ENCODE results near the gene PLEKHA7. TPM values are rescaled to one million over a fixed set of nuclear protein-coding genes. Genes with fewer than 3 reads are reported as not detected.

Gene PLEKHA7
- total and polyA plus RNA-seq, 2 donors, result 2.0 to 7.3 TPM

- peaks cover 0 to 5% of the 10 kb centered on the region in 2 donors for H3K27me3 ChIP-seq (ENCODE audit: control insufficient read depth in 2 of 2, insufficient read depth in 1 of 2, low read length in 1 of 2)
- no peaks in the 10 kb centered on the region for H3K36me3 ChIP-seq (ENCODE audit: control insufficient read depth in 2 of 2, insufficient read depth in 2 of 2, low read length in 1 of 2)
- no peaks in the 10 kb centered on the region for H3K9me3 ChIP-seq (ENCODE audit: control insufficient read depth in 2 of 2, insufficient read depth in 1 of 2, low read length in 1 of 2)
- WGBS, result 96% methylated on average over 11 of the region's 11 CpGs
- no peak for DNase-seq (ENCODE audit: low read depth in 6 of 9, low spot score in 9 of 9)
- no peak overlapping the region for H3K27ac ChIP-seq (ENCODE audit: low read depth in 1 of 2, low read length in 1 of 2)
- peaks cover 0 to 13% of the 10 kb centered on the region in 2 donors for H3K4me1 ChIP-seq (ENCODE audit: control insufficient read depth in 2 of 2, insufficient read depth in 2 of 2, low read length in 2 of 2)
- no peak overlapping the region for H3K4me3 ChIP-seq (ENCODE audit: low read length in 2 of 2)
Measured at GRCh38 chr11:16774936-16775613, 239.1 kb downstream of the PLEKHA7 start.

- no peak for DNase-seq (ENCODE audit: low read depth in 6 of 9, low spot score in 9 of 9)
- no peaks in the 10 kb centered on the region for H3K36me3 ChIP-seq (ENCODE audit: control insufficient read depth in 2 of 2, insufficient read depth in 2 of 2, low read length in 1 of 2)
- no peaks in the 10 kb centered on the region for H3K9me3 ChIP-seq (ENCODE audit: control insufficient read depth in 2 of 2, insufficient read depth in 1 of 2, low read length in 1 of 2)
- H3K4me3 ChIP-seq (ENCODE audit: low read length in 2 of 2), result no peak overlapping the region
- no peak overlapping the region for H3K27ac ChIP-seq (ENCODE audit: low read depth in 1 of 2, low read length in 1 of 2)
- H3K4me1 ChIP-seq (ENCODE audit: control insufficient read depth in 2 of 2, insufficient read depth in 2 of 2, low read length in 2 of 2), result peaks cover 0 to 13% of the 10 kb centered on the region in 2 donors
- H3K27me3 ChIP-seq (ENCODE audit: control insufficient read depth in 2 of 2, insufficient read depth in 1 of 2, low read length in 1 of 2), result peaks cover 0 to 5% of the 10 kb centered on the region in 2 donors
- 90% methylated on average over 9 of the region's 9 CpGs for WGBS
Measured at GRCh38 chr11:16773981-16774935, 240.0 kb downstream of the PLEKHA7 start.

DNA sequence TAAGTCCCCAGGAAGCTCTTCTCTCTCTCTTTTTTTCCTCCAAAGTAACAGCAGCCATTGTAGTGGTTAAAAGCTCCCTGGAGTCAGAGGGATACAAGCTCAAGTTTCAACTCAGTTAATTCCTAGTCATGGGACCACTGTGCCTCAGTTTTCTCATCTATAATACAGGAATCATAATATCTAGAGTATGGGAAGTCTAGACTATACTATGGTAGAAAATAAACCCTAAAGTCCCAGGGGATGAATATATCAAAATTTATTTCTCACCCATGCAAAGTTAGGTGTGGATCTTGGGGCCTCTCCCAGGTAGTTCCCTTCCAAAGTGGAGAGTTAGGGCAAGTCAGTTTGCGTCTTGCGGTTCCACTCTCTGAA lies 242.1 kb downstream of the PLEKHA7 start:
- Histone ChIP-seq H3K27ac (ENCODE audit: low read depth in 1 of 2, low read length in 1 of 2) (no peak overlapping the region), H3K4me3 (ENCODE audit: low read length in 2 of 2) (no peak overlapping the region), H3K36me3 (ENCODE audit: control insufficient read depth in 2 of 2, insufficient read depth in 2 of 2, low read length in 1 of 2) (no peaks in the 10 kb centered on the region), H3K9me3 (ENCODE audit: control insufficient read depth in 2 of 2, insufficient read depth in 1 of 2, low read length in 1 of 2) (no peaks in the 10 kb centered on the region), H3K27me3 (ENCODE audit: control insufficient read depth in 2 of 2, insufficient read depth in 1 of 2, low read length in 1 of 2) (peaks cover 0 to 5% of the 10 kb centered on the region in 2 donors), H3K4me1 (ENCODE audit: control insufficient read depth in 2 of 2, insufficient read depth in 2 of 2, low read length in 2 of 2) (peaks cover 0 to 13% of the 10 kb centered on the region in 2 donors)
- WGBS, result 98% methylated on average over 2 of the region's 2 CpGs
- DNase-seq (ENCODE audit: low read depth in 6 of 9, low spot score in 9 of 9), result no peak

DNA sequence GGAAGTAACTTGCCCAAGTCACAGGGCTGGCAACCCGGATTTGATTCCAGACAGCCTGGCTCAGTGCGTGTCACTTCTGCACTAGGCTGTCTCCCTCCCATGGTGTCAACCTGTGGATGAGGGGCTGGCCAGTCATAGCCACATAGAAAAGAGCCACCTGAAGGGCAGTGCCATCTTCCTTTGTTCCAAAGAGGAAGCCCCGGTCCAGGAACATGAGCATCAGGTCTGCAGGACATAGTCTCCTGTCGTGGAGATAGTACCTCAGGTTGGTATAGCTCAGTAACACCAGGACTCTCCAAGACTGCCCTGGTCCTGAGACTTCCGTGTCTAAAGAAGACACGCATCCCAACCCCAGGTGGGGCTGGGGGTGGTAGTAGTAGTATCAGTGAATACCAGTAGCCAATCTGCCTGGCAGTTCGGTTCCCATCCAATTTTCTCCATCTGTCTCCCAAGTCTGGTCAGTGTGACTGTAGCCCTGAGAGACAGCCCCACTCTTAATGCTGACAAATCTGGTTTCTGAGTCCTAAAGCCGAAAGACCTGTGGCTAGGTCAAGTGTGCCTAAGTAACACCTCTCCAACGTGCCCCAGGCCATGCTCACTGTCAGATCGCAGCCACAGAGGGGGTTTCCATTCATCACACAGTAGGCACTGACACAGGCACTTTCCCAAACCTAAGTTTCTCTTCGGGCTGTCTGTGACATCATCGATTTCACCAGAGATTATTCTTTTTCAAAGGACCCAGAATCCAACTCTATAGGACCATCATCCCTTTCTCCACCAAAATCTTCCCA lies 242.7 kb downstream of the PLEKHA7 start:
- Histone ChIP-seq H3K27ac (ENCODE audit: low read depth in 1 of 2, low read length in 1 of 2) (no peak overlapping the region), H3K36me3 (ENCODE audit: control insufficient read depth in 2 of 2, insufficient read depth in 2 of 2, low read length in 1 of 2) (no peaks in the 10 kb centered on the region), H3K4me3 (ENCODE audit: low read length in 2 of 2) (no peak overlapping the region), H3K9me3 (ENCODE audit: control insufficient read depth in 2 of 2, insufficient read depth in 1 of 2, low read length in 1 of 2) (no peaks in the 10 kb centered on the region), H3K27me3 (ENCODE audit: control insufficient read depth in 2 of 2, insufficient read depth in 1 of 2, low read length in 1 of 2) (peaks cover 0 to 5% of the 10 kb centered on the region in 2 donors), H3K4me1 (ENCODE audit: control insufficient read depth in 2 of 2, insufficient read depth in 2 of 2, low read length in 2 of 2) (peaks cover 0 to 13% of the 10 kb centered on the region in 2 donors)
- no peak for DNase-seq (ENCODE audit: low read depth in 6 of 9, low spot score in 9 of 9)
- 96% methylated on average over 12 of the region's 12 CpGs for WGBS

- Histone ChIP-seq H3K9me3 (ENCODE audit: control insufficient read depth in 2 of 2, insufficient read depth in 1 of 2, low read length in 1 of 2) (no peaks in the 10 kb centered on the region), H3K4me3 (ENCODE audit: low read length in 2 of 2) (no peak overlapping the region), H3K27me3 (ENCODE audit: control insufficient read depth in 2 of 2, insufficient read depth in 1 of 2, low read length in 1 of 2) (peaks cover 0 to 5% of the 10 kb centered on the region in 2 donors), H3K4me1 (ENCODE audit: control insufficient read depth in 2 of 2, insufficient read depth in 2 of 2, low read length in 2 of 2) (peaks cover 0 to 4% of the 10 kb centered on the region in 2 donors), H3K36me3 (ENCODE audit: control insufficient read depth in 2 of 2, insufficient read depth in 2 of 2, low read length in 1 of 2) (no peaks in the 10 kb centered on the region), H3K27ac (ENCODE audit: low read depth in 1 of 2, low read length in 1 of 2) (no peak overlapping the region)
- WGBS, result 91% methylated on average over 11 of the region's 11 CpGs
- no peak for DNase-seq (ENCODE audit: low read depth in 6 of 9, low spot score in 9 of 9)
Measured at GRCh38 chr11:16770016-16770415, 244.2 kb downstream of the PLEKHA7 start.

DNA sequence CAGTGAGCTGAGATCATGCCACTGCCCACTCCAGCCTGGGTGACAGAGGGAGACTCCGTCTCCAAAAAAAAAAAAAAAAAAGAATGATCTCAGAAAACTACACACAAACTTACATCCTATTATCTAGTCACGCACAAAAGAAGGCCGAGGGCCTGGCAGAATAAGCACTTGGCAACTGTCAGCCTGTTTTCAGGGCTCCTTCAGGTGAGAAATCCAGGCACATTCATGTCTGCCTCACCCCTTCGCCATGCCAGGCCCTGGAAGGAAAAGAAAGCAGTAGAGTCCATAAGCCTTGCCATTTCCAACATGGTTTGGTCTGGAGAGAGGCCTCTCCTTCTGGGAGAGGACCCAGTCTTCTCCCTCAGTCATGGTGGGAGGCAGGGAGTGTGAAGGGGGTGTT lies 244.8 kb downstream of the PLEKHA7 start:
- Histone ChIP-seq H3K4me1 (ENCODE audit: control insufficient read depth in 2 of 2, insufficient read depth in 2 of 2, low read length in 2 of 2) (peaks cover 0 to 2% of the 10 kb centered on the region in 2 donors), H3K4me3 (ENCODE audit: low read length in 2 of 2) (no peak overlapping the region), H3K27me3 (ENCODE audit: control insufficient read depth in 2 of 2, insufficient read depth in 1 of 2, low read length in 1 of 2) (peaks cover 0 to 5% of the 10 kb centered on the region in 2 donors), H3K36me3 (ENCODE audit: control insufficient read depth in 2 of 2, insufficient read depth in 2 of 2, low read length in 1 of 2) (no peaks in the 10 kb centered on the region), H3K27ac (ENCODE audit: low read depth in 1 of 2, low read length in 1 of 2) (no peak overlapping the region), H3K9me3 (ENCODE audit: control insufficient read depth in 2 of 2, insufficient read depth in 1 of 2, low read length in 1 of 2) (no peaks in the 10 kb centered on the region)
- WGBS, result over 99% methylated on average over 4 of the region's 4 CpGs
- no peak for DNase-seq (ENCODE audit: low read depth in 6 of 9, low spot score in 9 of 9)

- no peaks in the 10 kb centered on the region for H3K36me3 ChIP-seq (ENCODE audit: control insufficient read depth in 2 of 2, insufficient read depth in 2 of 2, low read length in 1 of 2)
- H3K4me3 ChIP-seq (ENCODE audit: low read length in 2 of 2), result no peak overlapping the region
- no peak for DNase-seq (ENCODE audit: low read depth in 6 of 9, low spot score in 9 of 9)
- WGBS, result 94% methylated on average over 4 of the region's 4 CpGs
- no peaks in the 10 kb centered on the region for H3K4me1 ChIP-seq (ENCODE audit: control insufficient read depth in 2 of 2, insufficient read depth in 2 of 2, low read length in 2 of 2)
- no peaks in the 10 kb centered on the region for H3K9me3 ChIP-seq (ENCODE audit: control insufficient read depth in 2 of 2, insufficient read depth in 1 of 2, low read length in 1 of 2)
- H3K27ac ChIP-seq (ENCODE audit: low read depth in 1 of 2, low read length in 1 of 2), result no peak overlapping the region
- H3K27me3 ChIP-seq (ENCODE audit: control insufficient read depth in 2 of 2, insufficient read depth in 1 of 2, low read length in 1 of 2), result peaks cover 0 to 2% of the 10 kb centered on the region in 2 donors
Measured at GRCh38 chr11:16767957-16768356, 246.3 kb downstream of the PLEKHA7 start.

- WGBS, result 95% methylated on average over 4 of the region's 4 CpGs
- no peaks in the 10 kb centered on the region for H3K4me1 ChIP-seq (ENCODE audit: control insufficient read depth in 2 of 2, insufficient read depth in 2 of 2, low read length in 2 of 2)
- H3K27ac ChIP-seq (ENCODE audit: low read depth in 1 of 2, low read length in 1 of 2), result no peak overlapping the region
- no peak overlapping the region for H3K4me3 ChIP-seq (ENCODE audit: low read length in 2 of 2)
- H3K36me3 ChIP-seq (ENCODE audit: control insufficient read depth in 2 of 2, insufficient read depth in 2 of 2, low read length in 1 of 2), result no peaks in the 10 kb centered on the region
- H3K27me3 ChIP-seq (ENCODE audit: control insufficient read depth in 2 of 2, insufficient read depth in 1 of 2, low read length in 1 of 2), result peaks cover 0 to 2% of the 10 kb centered on the region in 2 donors
- no peaks in the 10 kb centered on the region for H3K9me3 ChIP-seq (ENCODE audit: control insufficient read depth in 2 of 2, insufficient read depth in 1 of 2, low read length in 1 of 2)
- no peak for DNase-seq (ENCODE audit: low read depth in 6 of 9, low spot score in 9 of 9)
Measured at GRCh38 chr11:16767137-16767536, 247.1 kb downstream of the PLEKHA7 start.

All from thymus (tissue), 11 donors.